Esophagus muscularis mucosa (tissue), 4 donors: ENCODE measurements around the gene UBE2QL1. TPM values are rescaled to one million over a fixed set of nuclear protein-coding genes. Genes with fewer than 3 reads are reported as not detected.

Source experiments
- DNase-seq: peaks from one replicate; pipeline ENCODE4 v3.0.0-alpha.2; 2017; ENCODE audit errors: extremely low spot score
- H3K27ac ChIP-seq, 4 donors: fragments of 200-600 bp; sonication (generic); replicated peaks in 1 of 4; 1 replicate in 3 of 4; 2 replicates in 1 of 4; pipeline ENCODE4 v1.5.1; 2016 to 2019; ENCODE audit warnings: mild to moderate bottlenecking in 1 of 4
- H3K27me3 ChIP-seq, 4 donors: fragments of 200-600 bp; sonication (generic); one replicate each; pipeline versions ENCODE4 v1.5.1 to v1.6.0; 2016 to 2019
- H3K36me3 ChIP-seq, 4 donors: fragments of 200-600 bp; sonication (generic); one replicate each; pipeline ENCODE4 v1.5.1; 2016 to 2019
- H3K4me1 ChIP-seq, 4 donors: fragments of 200-600 bp; sonication (generic); one replicate each; pipeline ENCODE4 v1.5.1; 2016 to 2019
- H3K4me3 ChIP-seq, 4 donors: fragments of 200-600 bp; sonication (generic); 1 replicate in 2 of 4; 2 replicates in 2 of 4; pipeline ENCODE4 v1.5.1; 2016 to 2019; ENCODE audit warnings: mild to moderate bottlenecking in 4 of 4, moderate library complexity in 1 of 4
- H3K9me3 ChIP-seq, 4 donors: fragments of 200-600 bp; sonication (generic); 1 replicate in 3 of 4; 2 replicates in 1 of 4; pipeline ENCODE4 v1.5.1; 2016 to 2019
- EP300 ChIP-seq: sonication (generic); formaldehyde crosslinking; IDR thresholded peaks from one replicate; pipeline ENCODE4 v1.6.1; 2017; ENCODE audit warnings: antibody characterized with exemption
- POLR2A ChIP-seq: fragments of 450-650 bp; IDR thresholded peaks from one replicate; pipeline ENCODE4 v1.6.1; 2017; ENCODE audit warnings: antibody characterized with exemption, moderate library complexity, mild to moderate bottlenecking, low read depth
- POLR2AphosphoS5 ChIP-seq, 2 donors: sonication (generic); formaldehyde crosslinking; IDR thresholded peaks; one replicate each; pipeline ENCODE4 v1.6.1; 2017; ENCODE audit warnings: antibody characterized with exemption in 2 of 2
- WGBS: methylation state at CpG from one replicate; pipeline ENCODE4 v1.1.5; 2018; 5-methylcytosine and 5-hydroxymethylcytosine counted together
- intact Hi-C: fragments of 100-400 bp; cut with DNase I; formaldehyde crosslinking; loops from one replicate; pipeline ENCODE4 v1.15.1; 2023
- total RNA-seq, 4 donors: library from RNA; depleted of rRNA; stranded (reverse); fragments of >200 nt; gene quantifications; one replicate each; pipeline versions ENCODE4 v1.1.0 to v1.2.1, GENCODE V29; 2016
- TF ChIP-seq, protein P1 (sequence below), 3 experiments: fragments of 200-600 bp in 2 of 3; fragments of 450-650 bp in 1 of 3; sonication (generic) in 2 of 3; IDR thresholded peaks; one replicate each; pipeline ENCODE4 v1.5.1; 2017 to 2019; ENCODE audit warnings: antibody characterized with exemption in 3 of 3, mild to moderate bottlenecking in 2 of 3, moderate library complexity in 1 of 3

Gene UBE2QL1
- total RNA-seq, 4 donors from 2014 or later: under 0.01 to 1.6 (median 0.82) TPM

DNA sequence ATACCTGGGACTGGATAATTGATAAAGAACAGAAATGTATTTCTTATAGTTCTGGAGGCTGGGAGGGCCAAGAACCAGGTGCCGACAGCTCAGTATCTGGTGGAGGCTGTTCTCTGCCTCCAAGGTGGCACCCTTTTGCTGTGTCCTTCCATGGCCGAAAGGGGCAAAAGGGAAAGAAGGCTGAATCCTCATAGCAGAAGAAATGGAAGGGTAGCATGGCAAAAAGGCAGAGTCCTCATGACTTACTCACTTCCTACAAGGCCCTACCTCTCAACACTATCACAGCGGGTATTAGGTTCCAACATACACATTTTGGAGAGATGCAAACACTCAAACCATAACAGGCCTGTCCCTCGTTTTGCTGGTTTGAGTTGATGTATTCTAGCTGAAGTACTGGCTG, 45.2 kb upstream of the UBE2QL1 start:
- Histone ChIP-seq H3K4me1 (no peaks in the 10 kb centered on the region), H3K36me3 (no peaks in the 10 kb centered on the region), H3K9me3 (no peaks in the 10 kb centered on the region), H3K27me3 (peaks cover 0 to 20% (median 0%) of the 10 kb centered on the region in 4 donors), H3K4me3 (no peak overlapping the region), H3K27ac (no peak overlapping the region)
- DNase-seq: peak; percentile 72
- intact Hi-C loops: no loop called here
- 86% methylated on average over 4 of the region's 4 CpGs for WGBS
- TF ChIP-seq POLR2AphosphoS5 (IDR thresholded peaks at IDR 0.05) (no peak), EP300 (no peak), POLR2A (no peak)
- TF ChIP-seq, protein P1, sequence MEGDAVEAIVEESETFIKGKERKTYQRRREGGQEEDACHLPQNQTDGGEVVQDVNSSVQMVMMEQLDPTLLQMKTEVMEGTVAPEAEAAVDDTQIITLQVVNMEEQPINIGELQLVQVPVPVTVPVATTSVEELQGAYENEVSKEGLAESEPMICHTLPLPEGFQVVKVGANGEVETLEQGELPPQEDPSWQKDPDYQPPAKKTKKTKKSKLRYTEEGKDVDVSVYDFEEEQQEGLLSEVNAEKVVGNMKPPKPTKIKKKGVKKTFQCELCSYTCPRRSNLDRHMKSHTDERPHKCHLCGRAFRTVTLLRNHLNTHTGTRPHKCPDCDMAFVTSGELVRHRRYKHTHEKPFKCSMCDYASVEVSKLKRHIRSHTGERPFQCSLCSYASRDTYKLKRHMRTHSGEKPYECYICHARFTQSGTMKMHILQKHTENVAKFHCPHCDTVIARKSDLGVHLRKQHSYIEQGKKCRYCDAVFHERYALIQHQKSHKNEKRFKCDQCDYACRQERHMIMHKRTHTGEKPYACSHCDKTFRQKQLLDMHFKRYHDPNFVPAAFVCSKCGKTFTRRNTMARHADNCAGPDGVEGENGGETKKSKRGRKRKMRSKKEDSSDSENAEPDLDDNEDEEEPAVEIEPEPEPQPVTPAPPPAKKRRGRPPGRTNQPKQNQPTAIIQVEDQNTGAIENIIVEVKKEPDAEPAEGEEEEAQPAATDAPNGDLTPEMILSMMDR (IDR thresholded peaks at IDR 0.05): no peak

DNA sequence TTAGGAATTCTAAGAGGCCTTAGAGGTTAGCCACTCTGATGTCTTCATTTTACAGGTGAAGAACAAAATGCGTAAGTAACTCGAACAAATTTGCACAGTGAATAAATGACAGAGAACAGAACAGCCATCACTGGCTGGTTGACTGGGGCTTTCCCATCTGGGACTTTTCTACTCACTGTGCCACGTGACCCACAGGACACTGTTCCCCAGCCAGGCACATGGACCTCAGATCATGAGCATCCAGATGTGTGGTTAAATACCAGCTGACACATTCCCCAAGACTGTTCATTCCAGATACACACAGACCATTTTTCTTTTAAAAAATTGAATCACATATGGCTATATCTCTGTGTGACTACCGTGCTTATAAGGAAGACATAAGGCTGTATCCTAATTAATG, 44.5 kb upstream of the UBE2QL1 start:
- intact Hi-C loops: no loop called here
- Histone ChIP-seq H3K27ac (no peak overlapping the region), H3K36me3 (no peaks in the 10 kb centered on the region), H3K27me3 (peaks cover 0 to 23% (median 0%) of the 10 kb centered on the region in 4 donors), H3K4me3 (no peak overlapping the region), H3K4me1 (no peaks in the 10 kb centered on the region), H3K9me3 (no peaks in the 10 kb centered on the region)
- peak; percentile 83 for DNase-seq
- whole genome bisulfite sequencing: 86% methylated on average over 4 of the region's 4 CpGs
- no peak for TF ChIP-seq EP300

DNA sequence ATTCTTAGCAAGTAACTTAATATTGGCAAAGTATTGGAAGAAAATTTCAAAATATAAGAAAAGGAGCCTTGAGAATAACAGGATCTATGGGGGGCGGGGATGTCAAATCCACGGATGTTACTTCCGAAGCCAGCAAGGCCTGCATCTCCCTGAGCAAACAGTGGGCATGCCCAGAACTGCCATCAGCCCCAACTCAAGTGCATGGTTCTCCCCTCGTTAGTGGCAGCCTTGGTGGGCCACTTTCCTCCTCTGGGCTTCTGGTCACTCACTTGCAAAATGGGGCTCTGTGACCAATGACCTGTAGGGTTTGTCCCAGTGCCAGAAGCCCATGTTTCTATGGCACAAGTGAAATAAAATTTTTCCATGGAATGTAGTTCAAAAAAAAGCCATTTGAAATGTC, 43.1 kb upstream of the UBE2QL1 start:
- WGBS: 86% methylated on average over 4 of the region's 4 CpGs
- intact Hi-C loops: no loop called here
- no peak for DNase-seq
- no peak for TF ChIP-seq POLR2A
- TF ChIP-seq EP300: no peak
- no peak for TF ChIP-seq POLR2AphosphoS5 (IDR thresholded peaks at IDR 0.05)
- TF ChIP-seq, protein P1 (IDR thresholded peaks at IDR 0.05): no peak
- no peak overlapping the region for H3K4me3 ChIP-seq
- no peaks in the 10 kb centered on the region for H3K4me1 ChIP-seq
- H3K27ac ChIP-seq: no peak overlapping the region
- no peaks in the 10 kb centered on the region for H3K9me3 ChIP-seq
- H3K36me3 ChIP-seq: no peaks in the 10 kb centered on the region
- peaks cover 0 to 33% (median 0%) of the 10 kb centered on the region in 4 donors for H3K27me3 ChIP-seq

DNA sequence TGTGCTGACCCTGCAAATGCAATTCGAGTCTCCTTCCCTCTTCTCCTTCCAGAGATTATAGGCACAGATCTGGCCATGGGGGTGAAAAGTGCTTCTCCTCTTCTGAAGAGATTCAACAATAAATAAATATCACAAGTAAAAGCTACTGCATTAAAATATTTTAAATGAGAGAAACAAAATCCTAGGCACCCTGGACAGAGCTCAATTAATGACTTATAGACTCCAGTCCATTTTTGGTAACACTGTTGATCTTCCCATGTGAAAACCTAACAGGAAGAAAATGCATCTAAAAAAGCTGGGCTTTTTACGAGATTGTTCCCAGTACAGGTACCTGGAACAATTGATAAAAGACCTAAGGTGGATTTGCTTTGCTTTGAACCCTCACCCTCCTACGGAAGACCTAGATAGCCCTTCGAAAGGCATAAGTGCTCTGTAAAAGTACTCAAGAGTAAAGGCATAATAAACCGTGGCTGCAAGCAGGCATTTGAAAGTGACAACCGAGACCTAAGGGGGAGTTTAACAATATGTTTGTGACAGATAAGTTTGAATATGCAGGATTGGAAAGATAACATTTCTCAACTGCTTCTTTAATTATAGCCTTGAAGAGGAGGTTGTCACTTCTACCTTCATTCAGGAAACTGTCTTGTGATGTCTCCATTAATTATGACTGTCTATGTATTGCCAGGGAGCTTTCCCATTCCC, 41.0 kb upstream of the UBE2QL1 start:
- no peaks in the 10 kb centered on the region for H3K36me3 ChIP-seq
- intact Hi-C loops: no loop called here
- DNase-seq: no peak
- H3K4me3 ChIP-seq: no peak overlapping the region
- 76% methylated on average over 6 of the region's 6 CpGs for WGBS
- no peaks in the 10 kb centered on the region for H3K9me3 ChIP-seq
- no peak overlapping the region for H3K27ac ChIP-seq
- TF ChIP-seq, protein P1 (IDR thresholded peaks at IDR 0.05): no peak
- TF ChIP-seq EP300: no peak
- no peak for TF ChIP-seq POLR2AphosphoS5 (IDR thresholded peaks at IDR 0.05)
- TF ChIP-seq POLR2A: no peak
- no peaks in the 10 kb centered on the region for H3K4me1 ChIP-seq
- peaks cover 0 to 41% (median 0%) of the 10 kb centered on the region in 4 donors for H3K27me3 ChIP-seq

DNA sequence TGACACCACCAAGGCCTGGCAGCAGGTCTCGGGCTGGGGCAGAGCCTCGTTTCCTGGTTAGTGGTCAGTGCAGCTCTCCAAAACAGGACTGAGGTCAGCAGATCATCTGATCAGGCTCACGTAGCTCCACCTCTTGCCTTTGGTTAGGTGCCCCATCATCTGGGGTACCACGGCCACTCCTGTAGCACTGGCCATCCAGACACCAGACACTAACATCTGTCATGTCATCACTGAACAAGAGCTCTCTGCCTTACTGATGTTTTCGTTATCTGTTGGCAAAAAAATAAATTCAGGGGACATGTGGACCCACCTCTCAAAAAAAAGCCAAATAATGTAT, 40.4 kb upstream of the UBE2QL1 start:
- no peak for DNase-seq
- TF ChIP-seq POLR2A (no peak), POLR2AphosphoS5 (IDR thresholded peaks at IDR 0.05) (no peak), EP300 (no peak)
- TF ChIP-seq, protein P1 (IDR thresholded peaks at IDR 0.05): no peak
- intact Hi-C loops: no loop called here
- Histone ChIP-seq H3K4me3 (no peak overlapping the region), H3K4me1 (no peaks in the 10 kb centered on the region), H3K27me3 (peaks cover 0 to 46% (median 0%) of the 10 kb centered on the region in 4 donors), H3K9me3 (no peaks in the 10 kb centered on the region), H3K36me3 (no peaks in the 10 kb centered on the region), H3K27ac (no peak overlapping the region)
- 70% methylated on average over 5 of the region's 5 CpGs for WGBS
